Central memory CD4-positive, alpha-beta T cell (primary cell): ENCODE data around the gene GAB2.

Experiments
- DNase-seq: peaks from one replicate; pipeline ENCODE4 v3.0.0; 2022

The GAB2 gene

GRCh38 chr11:78218707-78219492, 198.7 kb downstream of the GAB2 start:
- DNase-seq, result no peak

GRCh38 chr11:78217650-78218541, 199.7 kb downstream of the GAB2 start:
- no peak for DNase-seq

GRCh38 chr11:78216571-78217287, 200.9 kb downstream of the GAB2 start:
- DNase-seq, result no peak

- no peak for DNase-seq
These were observed 201.6 kb downstream of the GAB2 start for GRCh38 chr11:78216021-78216420.

- DNase-seq, result no peak
These were observed 203.1 kb downstream of the GAB2 start for GRCh38 chr11:78214331-78215194.

- DNase-seq, result no peak
These were observed 203.9 kb downstream of the GAB2 start for GRCh38 chr11:78213526-78214330.

- no peak for DNase-seq
These were observed 204.8 kb downstream of the GAB2 start for GRCh38 chr11:78212586-78213371.

- DNase-seq, result no peak
These were observed 206.1 kb downstream of the GAB2 start for GRCh38 chr11:78211565-78211964.

GRCh38 chr11:78210000-78210608, 207.5 kb downstream of the GAB2 start:
- no peak for DNase-seq

GRCh38 chr11:78209478-78209877, 208.1 kb downstream of the GAB2 start:
- no peak for DNase-seq

- no peak for DNase-seq
These were observed 209.1 kb downstream of the GAB2 start for GRCh38 chr11:78208257-78209165.

- no peak for DNase-seq
These were observed 209.9 kb downstream of the GAB2 start for GRCh38 chr11:78207532-78208256.

GRCh38 chr11:78205691-78206090, 211.9 kb downstream of the GAB2 start:
- DNase-seq, result no peak

GRCh38 chr11:78205256-78205655, 212.4 kb downstream of the GAB2 start:
- no peak for DNase-seq

- DNase-seq, result peak; percentile 86
These were observed 214.4 kb downstream of the GAB2 start for GRCh38 chr11:78203184-78203583.

- DNase-seq, result peak; percentile 87
These were observed 214.9 kb downstream of the GAB2 start for GRCh38 chr11:78202733-78203167.

GRCh38 chr11:78201096-78201818, 216.4 kb downstream of the GAB2 start:
- no peak for DNase-seq
